Mammary epithelial cell (primary cell): Measurements from ENCODE around the gene HNRNPM.

Source experiments
- CTCF ChIP-seq, 2 donors: IDR thresholded peaks in 1 of 2; conservative IDR thresholded peaks in 1 of 2; 2 replicates each; pipeline ENCODE4 v1.5.1; 2011 to 2012; ENCODE audit warnings: inconsistent platforms in 2 of 2, low read length in 2 of 2, mild to moderate bottlenecking in 2 of 2, control low read depth in 1 of 2, low read depth in 1 of 2; ENCODE audit not compliant: insufficient read depth in 1 of 2; ENCODE audit errors: extremely low read depth in 1 of 2
- EZH2 ChIP-seq: IDR thresholded peaks from 2 replicates; pipeline ENCODE4 v1.6.1; 2012; ENCODE audit warnings: low read length, inconsistent platforms, borderline replicate concordance

- no peak for TF ChIP-seq CTCF (conservative IDR thresholded peaks at IDR 0.05 in 1 of 2, IDR thresholded peaks at IDR 0.05 in 1 of 2; ENCODE audit: extremely low read depth in 1 of 2, insufficient read depth in 1 of 2, low read depth in 1 of 2, low read length in 2 of 2)
- TF ChIP-seq EZH2: no peak
These were observed 29.1 kb downstream of the HNRNPM start for GRCh38 chr19:8473648-8474476.
